Neural progenitor cell (in vitro differentiated cells): Measurements from ENCODE around the gene ERMN.

Experiments
- EZH2 ChIP-seq: fragments of 200-600 bp; sonication (generic); IDR thresholded peaks from 2 replicates; pipeline ENCODE4 v1.6.1; 2017; ENCODE audit warnings: antibody characterized with exemption, mild to moderate bottlenecking, moderate library complexity
- TF ChIP-seq, protein P1 (sequence below): fragments of 200-600 bp; sonication (generic); IDR thresholded peaks from 2 replicates; pipeline ENCODE4 v1.5.1; 2017; ENCODE audit warnings: antibody characterized with exemption, mild to moderate bottlenecking

DNA sequence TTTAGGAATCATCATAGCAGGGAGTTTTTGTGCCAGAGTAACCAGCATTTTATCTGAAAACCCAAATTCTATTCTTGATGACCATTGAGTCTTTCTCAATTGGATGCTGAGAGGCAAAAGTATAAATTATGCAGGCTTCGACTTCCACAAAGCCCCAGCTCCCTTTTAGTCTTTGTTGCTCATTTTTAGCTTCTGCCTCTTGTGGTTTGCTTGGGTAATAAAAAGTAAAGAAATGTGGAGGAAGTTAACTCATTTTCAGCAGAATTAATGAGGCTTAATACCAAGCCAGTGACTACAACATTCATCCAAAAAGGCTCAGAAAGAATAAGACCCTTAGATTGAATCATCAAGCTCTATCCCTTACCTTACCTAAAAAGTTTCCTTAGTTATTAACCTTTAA, 18.6 kb downstream of the ERMN start:
- TF ChIP-seq, protein P1, sequence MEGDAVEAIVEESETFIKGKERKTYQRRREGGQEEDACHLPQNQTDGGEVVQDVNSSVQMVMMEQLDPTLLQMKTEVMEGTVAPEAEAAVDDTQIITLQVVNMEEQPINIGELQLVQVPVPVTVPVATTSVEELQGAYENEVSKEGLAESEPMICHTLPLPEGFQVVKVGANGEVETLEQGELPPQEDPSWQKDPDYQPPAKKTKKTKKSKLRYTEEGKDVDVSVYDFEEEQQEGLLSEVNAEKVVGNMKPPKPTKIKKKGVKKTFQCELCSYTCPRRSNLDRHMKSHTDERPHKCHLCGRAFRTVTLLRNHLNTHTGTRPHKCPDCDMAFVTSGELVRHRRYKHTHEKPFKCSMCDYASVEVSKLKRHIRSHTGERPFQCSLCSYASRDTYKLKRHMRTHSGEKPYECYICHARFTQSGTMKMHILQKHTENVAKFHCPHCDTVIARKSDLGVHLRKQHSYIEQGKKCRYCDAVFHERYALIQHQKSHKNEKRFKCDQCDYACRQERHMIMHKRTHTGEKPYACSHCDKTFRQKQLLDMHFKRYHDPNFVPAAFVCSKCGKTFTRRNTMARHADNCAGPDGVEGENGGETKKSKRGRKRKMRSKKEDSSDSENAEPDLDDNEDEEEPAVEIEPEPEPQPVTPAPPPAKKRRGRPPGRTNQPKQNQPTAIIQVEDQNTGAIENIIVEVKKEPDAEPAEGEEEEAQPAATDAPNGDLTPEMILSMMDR: peak; percentile 30
- TF ChIP-seq EZH2: no peak
